COLO668 (cell line): ENCODE results near the gene GRIFIN.

Experiments used
- DNase-seq: peaks from one replicate; lab custom pipeline; 2025; ENCODE audit not compliant: unreplicated experiment; lab: John Stamatoyannopoulos, UW

Gene GRIFIN

DNA sequence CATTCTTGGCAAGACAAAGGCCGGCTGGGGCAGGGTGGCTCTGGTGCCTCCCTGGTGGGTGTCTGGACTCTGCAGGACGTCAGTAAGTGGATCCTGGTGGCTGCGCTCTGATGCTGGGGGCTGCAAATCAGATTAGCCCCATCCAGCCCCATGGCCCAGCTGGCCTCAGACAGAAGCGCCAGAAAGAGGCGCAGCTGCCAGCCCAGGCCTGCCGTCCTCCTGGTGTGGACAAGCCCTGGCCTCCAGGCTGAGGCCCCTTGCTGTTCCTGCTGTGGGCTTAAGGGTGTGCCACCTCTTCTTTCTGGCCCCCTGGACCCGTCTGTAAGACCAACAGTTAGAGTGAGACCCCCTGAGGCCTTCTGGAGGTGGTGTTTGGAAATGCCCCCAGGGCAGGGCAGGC lies 37.5 kb upstream of the GRIFIN start:
- no peak for DNase-seq

DNA sequence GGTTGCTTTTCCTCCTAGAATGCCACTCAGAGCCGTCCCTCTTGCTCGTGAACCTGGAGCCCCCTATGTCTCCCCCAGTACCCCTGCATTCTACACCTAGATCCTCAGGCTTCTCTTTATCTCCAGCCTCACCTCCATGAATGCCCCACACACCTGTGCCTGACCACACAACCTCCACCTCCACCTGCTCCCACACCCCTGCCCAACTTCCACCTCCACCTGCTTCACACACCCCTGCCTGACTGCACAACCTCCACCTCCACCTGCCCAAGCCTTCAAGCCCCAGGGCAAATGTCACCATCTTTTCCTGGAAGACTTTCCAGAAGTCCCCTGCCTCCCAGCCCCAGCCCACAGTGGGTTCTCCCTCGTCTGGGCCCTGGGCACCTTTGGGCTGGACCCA lies 36.5 kb upstream of the GRIFIN start:
- DNase-seq: peak; percentile 86

GRCh38 chr7:2512179-2512661 lies 36.0 kb upstream of the GRIFIN start:
- DNase-seq: no peak

GRCh38 chr7:2511769-2512168 lies 35.6 kb upstream of the GRIFIN start:
- no peak for DNase-seq

DNA sequence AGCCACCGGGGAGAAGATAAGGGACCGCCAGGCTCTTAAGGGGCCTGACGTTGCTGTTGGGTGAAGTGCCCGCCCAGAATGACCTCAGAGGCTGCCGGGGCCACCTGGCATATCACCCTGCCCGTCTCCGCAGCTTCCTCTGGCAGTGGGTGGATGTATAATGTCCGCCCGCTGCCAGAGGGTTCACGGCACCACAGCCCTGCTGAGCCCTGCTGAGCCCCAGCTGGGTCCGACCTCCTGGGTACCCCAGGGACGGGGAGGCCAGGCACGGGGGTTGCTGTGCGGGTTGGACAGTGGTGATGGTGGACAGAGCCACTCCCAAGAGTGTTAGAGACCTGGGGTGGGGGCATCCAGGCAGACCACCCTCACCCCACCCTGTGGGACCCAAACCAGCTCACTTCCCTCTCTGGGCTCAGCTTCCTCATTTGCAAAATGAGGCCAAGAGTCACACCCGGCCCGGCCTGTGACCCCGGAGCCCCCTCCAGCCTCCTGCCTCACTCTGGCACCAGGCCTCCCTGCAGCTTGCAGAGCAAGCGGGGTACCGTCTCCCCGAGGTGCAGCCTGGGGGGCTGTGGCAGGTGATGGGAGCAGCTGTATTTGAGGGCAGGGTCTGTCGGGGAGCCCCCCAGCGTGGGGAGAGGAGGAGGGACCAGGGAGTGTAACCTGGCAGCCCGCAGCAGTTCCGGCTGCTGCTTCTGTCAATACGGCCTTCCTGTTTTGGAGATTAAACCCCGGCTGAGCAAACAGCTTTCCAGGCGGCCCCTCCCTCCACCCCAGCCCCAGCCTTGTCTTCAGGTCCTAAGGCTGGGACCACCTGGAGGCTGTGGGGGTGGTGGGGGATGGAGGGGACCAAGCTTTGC lies 34.9 kb upstream of the GRIFIN start:
- peak; percentile 91 for DNase-seq

GRCh38 chr7:2510130-2510776 lies 34.1 kb upstream of the GRIFIN start:
- no peak for DNase-seq

- no peak for DNase-seq
Measured at GRCh38 chr7:2509298-2509906, 33.2 kb upstream of the GRIFIN start.

GRCh38 chr7:2508327-2509215 lies 32.4 kb upstream of the GRIFIN start:
- DNase-seq: peak; percentile 90

GRCh38 chr7:2507917-2508306 lies 31.7 kb upstream of the GRIFIN start:
- DNase-seq: no peak

GRCh38 chr7:2507208-2507916 lies 31.2 kb upstream of the GRIFIN start:
- no peak for DNase-seq

GRCh38 chr7:2505401-2505800 lies 29.2 kb upstream of the GRIFIN start:
- no peak for DNase-seq

- DNase-seq: peak; percentile 20
Measured at GRCh38 chr7:2504889-2505375, 28.7 kb upstream of the GRIFIN start.

- peak; percentile 34 for DNase-seq
Measured at GRCh38 chr7:2504128-2504888, 28.1 kb upstream of the GRIFIN start.

DNA sequence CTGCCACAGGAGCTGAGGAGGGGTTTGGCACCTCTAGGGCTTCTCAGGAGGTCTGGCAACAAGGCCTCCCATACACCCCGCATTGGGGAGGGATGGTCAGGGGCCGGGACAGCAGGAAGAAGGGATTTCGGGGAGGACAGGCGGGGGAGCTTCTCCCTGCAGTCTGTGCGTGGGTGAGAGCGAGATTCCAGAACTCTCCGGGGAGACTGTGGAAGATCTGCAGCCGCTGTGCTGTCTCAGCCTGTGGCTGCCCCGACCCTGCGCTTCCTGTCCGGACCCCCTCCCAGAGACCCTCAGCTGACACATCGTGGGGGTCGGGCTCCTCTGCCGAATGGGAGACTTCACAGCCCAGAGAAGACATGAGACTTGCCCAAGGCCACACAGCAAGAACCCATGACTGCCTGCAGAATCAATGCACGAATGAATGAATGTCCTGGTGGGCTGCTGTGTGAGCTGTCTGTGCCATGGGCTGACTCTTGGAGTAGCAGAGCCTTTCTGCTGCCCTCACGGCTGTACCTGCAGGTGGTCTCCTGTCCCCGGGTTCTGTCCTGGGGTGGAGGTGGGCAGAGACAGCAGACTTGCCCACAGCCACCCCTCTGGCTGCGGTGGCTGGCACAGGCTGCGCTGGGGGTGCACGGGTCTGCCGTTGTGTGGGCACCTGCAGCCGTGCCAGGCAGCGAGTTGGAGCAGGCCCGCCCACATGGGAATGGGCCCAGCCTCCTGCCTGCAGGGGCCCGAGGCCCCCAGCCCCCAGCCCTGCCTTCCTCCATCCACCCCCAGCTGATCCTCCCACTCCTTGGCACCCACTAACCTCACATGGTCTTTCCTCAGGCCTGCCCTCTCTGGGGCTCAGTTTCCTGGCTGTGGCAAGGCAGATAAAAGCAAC lies 27.1 kb upstream of the GRIFIN start:
- no peak for DNase-seq

DNA sequence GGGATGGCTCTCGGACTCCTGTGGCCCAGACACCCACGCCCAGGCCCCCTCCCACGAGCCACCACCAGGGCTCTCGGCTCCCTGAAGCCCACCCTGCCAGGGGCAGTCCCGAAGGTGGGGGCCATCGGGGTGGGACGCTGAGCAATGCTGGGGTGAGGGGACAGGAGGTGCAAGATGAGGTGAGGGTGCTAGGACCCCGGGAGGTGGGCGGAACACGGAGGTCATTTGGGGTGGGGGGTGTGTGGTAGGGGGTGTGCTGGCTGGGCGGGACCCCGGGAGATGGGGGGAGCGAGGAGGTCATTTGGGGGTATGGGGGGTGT lies 26.4 kb upstream of the GRIFIN start:
- DNase-seq: no peak

GRCh38 chr7:2501947-2502646 lies 25.9 kb upstream of the GRIFIN start:
- DNase-seq: no peak

DNA sequence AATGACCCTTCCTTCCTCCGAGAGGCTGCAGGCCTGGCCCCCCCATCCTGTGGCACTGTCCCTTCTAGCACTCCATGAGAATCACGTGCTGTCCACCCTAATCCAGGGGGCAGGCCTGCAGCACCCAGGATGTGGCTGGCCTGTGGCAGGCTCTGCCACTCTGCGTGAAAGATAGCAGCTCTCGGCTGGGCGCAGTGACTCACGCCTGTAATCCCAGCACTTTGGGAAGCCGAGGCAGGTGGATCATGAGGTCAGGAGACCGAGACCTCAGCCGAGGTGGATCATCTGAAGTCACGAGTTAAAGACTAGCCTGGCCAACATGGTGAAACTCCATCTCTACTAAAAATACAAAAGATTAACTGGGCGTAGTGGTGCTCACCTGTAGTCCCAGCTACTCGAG lies 24.5 kb upstream of the GRIFIN start:
- DNase-seq: no peak
